ENCODE data around the gene RFTN1.

The RFTN1 gene

DNA sequence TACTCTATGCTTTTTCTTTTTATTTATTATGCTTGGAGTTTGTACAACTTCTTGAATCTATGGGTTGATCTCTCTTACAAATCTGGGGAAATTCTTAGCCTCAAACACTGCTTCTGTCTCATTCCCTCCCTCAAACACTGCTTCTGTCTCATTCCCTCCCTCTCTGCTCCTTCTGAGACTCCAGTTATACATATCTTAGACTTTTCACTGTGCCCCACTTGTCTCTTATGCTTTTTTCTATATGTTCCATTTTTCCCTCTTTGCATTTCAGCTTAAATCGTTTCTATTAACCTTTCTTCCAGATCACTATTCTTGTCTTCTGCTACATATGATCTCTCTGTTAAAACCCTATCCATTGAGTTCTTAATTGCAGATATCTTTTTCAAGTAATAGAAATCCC is 50.4 kb downstream of the RFTN1 start:
- Mint-ChIP-seq H3K27me3 (no peaks in the 10 kb centered on the region), H3K4me1 (peaks cover 56% of the 10 kb centered on the region), H3K36me3 (ENCODE audit: insufficient read depth) (peaks cover 16% of the 10 kb centered on the region), H3K4me3 (no peak overlapping the region), H3K27ac (ENCODE audit: low read depth) (peak overlapping the region; percentile 27), H3K9me3 (no peaks in the 10 kb centered on the region)
- no peak for ATAC-seq (replicated peaks; ENCODE audit: extremely low read depth, poor library complexity, severe bottlenecking)
- no peak for DNase-seq (ENCODE audit: low spot score in 2 of 2)

DNA sequence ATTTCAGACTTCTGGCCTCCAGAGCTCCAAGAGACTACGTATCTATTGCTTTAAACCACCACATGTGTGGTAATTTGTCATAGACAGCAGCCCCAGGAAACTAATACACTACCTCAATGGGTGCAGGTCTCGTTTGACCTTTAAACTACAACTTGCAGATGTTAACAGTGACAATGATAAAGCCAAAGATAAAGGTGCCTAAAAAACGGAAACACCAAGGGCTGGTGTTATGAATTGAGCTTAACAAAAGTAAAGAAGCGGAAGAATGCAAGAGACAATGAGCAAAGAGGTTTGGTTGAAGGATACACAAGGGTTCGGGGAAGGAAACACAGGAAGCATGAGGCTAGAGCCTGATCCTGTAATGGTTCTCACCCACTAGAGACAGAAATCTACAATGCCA is 50.8 kb downstream of the RFTN1 start:
- Mint-ChIP-seq H3K9me3 (no peaks in the 10 kb centered on the region), H3K27me3 (no peaks in the 10 kb centered on the region), H3K27ac (ENCODE audit: low read depth) (peak overlapping the region; percentile 27), H3K36me3 (ENCODE audit: insufficient read depth) (peaks cover 16% of the 10 kb centered on the region), H3K4me1 (peaks cover 56% of the 10 kb centered on the region), H3K4me3 (peak overlapping the region; percentile 3)
- ATAC-seq (replicated peaks; ENCODE audit: extremely low read depth, poor library complexity, severe bottlenecking), result peak; percentile 76
- no peak for DNase-seq (ENCODE audit: low spot score in 2 of 2)

DNA sequence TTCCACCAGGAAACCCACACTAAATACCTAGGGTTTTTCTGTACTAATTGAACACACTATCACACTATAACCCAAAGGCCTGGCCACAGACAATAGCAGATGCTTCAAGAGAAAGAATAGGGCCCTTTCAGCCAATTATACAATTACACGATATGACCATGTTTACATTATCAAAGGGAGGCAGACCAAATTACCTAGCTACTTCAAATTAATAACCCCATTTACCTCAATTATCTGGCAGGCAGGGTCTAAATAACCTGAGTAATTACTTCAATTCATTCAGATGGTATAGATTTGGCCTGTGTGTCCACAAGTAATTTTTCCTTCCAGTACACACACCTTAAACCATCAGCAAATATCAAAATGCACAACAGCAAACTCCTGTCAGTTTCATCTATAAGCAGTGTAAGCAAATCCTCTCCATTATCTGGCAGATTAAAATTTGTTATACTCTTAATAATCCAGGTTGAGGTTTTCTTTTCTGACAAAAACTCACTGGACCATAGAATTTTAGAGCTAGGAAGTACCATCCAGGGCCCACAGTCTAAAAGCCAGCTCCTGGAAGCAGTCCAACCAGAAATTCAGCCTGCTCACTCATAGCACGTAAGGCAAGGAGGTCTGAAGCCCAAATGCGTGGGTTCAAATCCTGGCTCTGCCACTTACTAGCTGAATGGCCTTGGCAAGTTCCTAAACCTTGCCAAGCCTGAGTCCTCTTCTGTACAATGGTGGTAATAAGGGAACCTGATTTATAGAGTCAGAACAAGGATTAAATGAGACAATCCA is 51.8 kb downstream of the RFTN1 start:
- peaks cover 15% of the 10 kb centered on the region for H3K36me3 Mint-ChIP-seq (ENCODE audit: insufficient read depth)
- no peak overlapping the region for H3K4me3 Mint-ChIP-seq
- peak overlapping the region; percentile 27 for H3K27ac Mint-ChIP-seq (ENCODE audit: low read depth)

DNA sequence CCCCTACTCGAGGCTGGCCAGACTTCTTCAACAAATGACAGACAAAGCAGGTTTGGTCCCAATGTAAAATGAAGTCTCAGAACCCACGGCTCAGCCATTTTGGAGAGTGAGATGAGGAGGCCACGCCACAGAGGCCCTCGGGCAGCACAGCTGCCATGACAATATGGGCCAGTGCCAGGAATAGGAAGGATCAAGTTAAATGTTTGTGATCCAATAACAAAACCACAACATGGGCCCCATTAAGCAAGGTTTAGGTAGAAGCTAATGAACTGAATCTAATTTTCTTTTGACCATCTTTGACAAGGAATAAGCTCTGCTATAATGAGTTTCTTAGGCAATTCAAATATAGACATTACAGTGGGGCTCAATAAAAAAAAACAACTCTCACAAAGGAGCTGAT is 52.6 kb downstream of the RFTN1 start:
- H3K27ac Mint-ChIP-seq (ENCODE audit: low read depth), result no peak overlapping the region
- no peak overlapping the region for H3K4me3 Mint-ChIP-seq
- no peaks in the 10 kb centered on the region for H3K27me3 Mint-ChIP-seq
- DNase-seq (ENCODE audit: low spot score in 2 of 2) (no peak), ATAC-seq (replicated peaks; ENCODE audit: extremely low read depth, poor library complexity, severe bottlenecking) (no peak)
- H3K36me3 Mint-ChIP-seq (ENCODE audit: insufficient read depth), result peaks cover 11% of the 10 kb centered on the region
- no peaks in the 10 kb centered on the region for H3K9me3 Mint-ChIP-seq
- peaks cover 44% of the 10 kb centered on the region for H3K4me1 Mint-ChIP-seq

More for the DNA sequence above, 51.8 kb downstream of the RFTN1 start:
- H3K9me3 Mint-ChIP-seq, result no peaks in the 10 kb centered on the region
- H3K27me3 Mint-ChIP-seq, result no peaks in the 10 kb centered on the region
- DNase-seq (ENCODE audit: low spot score in 2 of 2), result no peak
- peaks cover 47% of the 10 kb centered on the region for H3K4me1 Mint-ChIP-seq
- ATAC-seq (replicated peaks; ENCODE audit: extremely low read depth, poor library complexity, severe bottlenecking), result no peak

DNA sequence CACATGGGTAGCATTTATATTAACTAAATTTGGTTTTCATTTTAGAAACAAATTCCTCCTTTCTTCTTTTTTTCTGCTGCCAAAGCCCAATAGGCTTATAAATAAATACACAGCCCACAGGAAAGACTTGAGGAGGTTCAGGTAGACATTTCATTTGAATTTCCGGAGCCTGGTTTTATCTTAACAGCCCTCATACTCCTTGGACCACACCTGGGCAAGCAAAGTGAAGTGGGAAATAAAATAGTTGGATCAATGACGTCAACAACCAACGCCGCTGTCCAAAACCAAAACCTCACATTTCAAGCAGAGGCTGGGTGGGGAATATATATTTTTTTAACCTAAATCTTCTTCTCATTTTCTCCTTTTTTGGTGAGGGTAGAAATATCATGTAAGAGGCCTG is 53.2 kb downstream of the RFTN1 start:
- H3K4me3 Mint-ChIP-seq, result no peak overlapping the region
- no peaks in the 10 kb centered on the region for H3K27me3 Mint-ChIP-seq
- H3K4me1 Mint-ChIP-seq, result peaks cover 44% of the 10 kb centered on the region
- ATAC-seq (replicated peaks; ENCODE audit: extremely low read depth, poor library complexity, severe bottlenecking), result no peak
- H3K9me3 Mint-ChIP-seq, result no peaks in the 10 kb centered on the region
- peaks cover 5% of the 10 kb centered on the region for H3K36me3 Mint-ChIP-seq (ENCODE audit: insufficient read depth)
- H3K27ac Mint-ChIP-seq (ENCODE audit: low read depth), result no peak overlapping the region
- no peak for DNase-seq (ENCODE audit: low spot score in 2 of 2)

DNA sequence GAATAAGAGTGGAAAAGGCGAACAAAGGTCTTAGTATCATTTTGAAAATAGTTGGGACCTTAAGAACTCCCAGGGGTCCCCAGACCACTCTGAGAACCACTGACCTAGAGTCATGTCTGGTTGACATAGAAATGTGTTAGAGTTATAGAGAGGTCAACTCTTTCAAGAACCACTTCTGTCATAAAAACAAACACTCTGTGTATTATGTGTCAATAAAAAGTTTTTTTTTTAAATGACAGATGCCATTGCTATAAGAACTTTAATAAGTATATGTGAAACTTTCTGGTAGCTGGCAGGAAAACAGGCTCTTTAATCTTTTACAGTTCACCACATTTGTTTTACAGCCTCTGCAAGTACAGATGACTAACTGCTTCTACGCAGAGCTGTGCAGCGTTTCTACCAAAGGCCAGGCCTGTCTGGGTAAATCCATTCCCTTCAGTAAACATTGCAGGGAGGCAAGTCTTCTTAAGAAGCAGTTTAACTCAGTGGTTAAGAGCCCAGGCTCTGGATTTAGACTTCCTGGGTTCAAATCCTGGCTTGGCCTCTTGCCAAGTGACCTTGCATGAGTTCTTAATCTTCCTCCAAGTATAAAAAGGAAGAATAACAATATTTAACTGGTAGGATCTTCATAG is 56.6 kb downstream of the RFTN1 start:
- peaks cover 3% of the 10 kb centered on the region for H3K36me3 Mint-ChIP-seq (ENCODE audit: insufficient read depth)
- H3K27ac Mint-ChIP-seq (ENCODE audit: low read depth), result no peak overlapping the region
- H3K9me3 Mint-ChIP-seq, result no peaks in the 10 kb centered on the region
- peaks cover 42% of the 10 kb centered on the region for H3K4me1 Mint-ChIP-seq
- no peaks in the 10 kb centered on the region for H3K27me3 Mint-ChIP-seq
- DNase-seq (ENCODE audit: low spot score in 2 of 2) (no peak), ATAC-seq (replicated peaks; ENCODE audit: extremely low read depth, poor library complexity, severe bottlenecking) (no peak)
- no peak overlapping the region for H3K4me3 Mint-ChIP-seq

DNA sequence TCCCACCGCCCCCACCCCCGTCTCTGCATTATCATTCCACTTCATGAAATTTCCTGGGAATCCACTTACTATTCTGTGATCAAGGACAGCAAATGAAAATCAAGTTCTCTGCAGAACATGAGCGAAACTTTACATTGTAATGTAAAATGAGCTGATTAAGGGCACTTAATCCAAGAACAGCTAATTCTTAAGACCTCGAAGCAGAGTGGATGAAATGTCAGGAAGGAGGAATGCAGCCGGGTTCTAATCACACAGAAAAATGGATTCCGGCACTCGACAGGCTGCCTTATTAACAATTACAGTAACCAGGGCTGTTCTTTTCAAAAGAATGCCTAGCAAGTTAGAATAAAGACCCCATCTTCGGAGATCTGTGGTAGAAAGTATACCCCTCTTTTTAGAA is 57.5 kb downstream of the RFTN1 start:
- peaks cover 49% of the 10 kb centered on the region for H3K4me1 Mint-ChIP-seq
- H3K27ac Mint-ChIP-seq (ENCODE audit: low read depth), result no peak overlapping the region

DNA sequence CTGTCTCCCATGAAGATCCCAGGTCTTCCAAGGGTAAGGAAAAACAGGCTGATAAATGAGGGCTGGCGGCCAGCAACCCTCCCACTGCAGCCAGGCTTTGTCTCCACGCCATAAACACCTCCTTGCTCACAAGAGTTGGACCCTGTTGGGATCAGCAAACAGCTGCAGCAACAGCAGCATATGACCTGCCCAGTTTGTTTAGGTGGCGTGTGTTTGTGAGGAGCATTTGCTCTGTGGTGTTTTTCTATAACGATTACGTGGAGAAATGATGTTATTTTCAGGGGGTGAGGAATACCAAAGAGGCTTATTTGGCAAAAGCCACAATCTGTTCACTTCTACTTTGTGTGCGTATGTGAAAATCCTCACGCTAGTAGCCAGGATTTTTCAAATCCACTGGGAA is 58.5 kb downstream of the RFTN1 start:
- Mint-ChIP-seq H3K36me3 (ENCODE audit: insufficient read depth) (peaks cover 3% of the 10 kb centered on the region), H3K4me1 (peaks cover 53% of the 10 kb centered on the region), H3K4me3 (no peak overlapping the region), H3K27ac (ENCODE audit: low read depth) (no peak overlapping the region), H3K9me3 (no peaks in the 10 kb centered on the region), H3K27me3 (no peaks in the 10 kb centered on the region)
- ATAC-seq (replicated peaks; ENCODE audit: extremely low read depth, poor library complexity, severe bottlenecking) (no peak), DNase-seq (ENCODE audit: low spot score in 2 of 2) (no peak)

More for the DNA sequence above, 57.5 kb downstream of the RFTN1 start:
- ATAC-seq (replicated peaks; ENCODE audit: extremely low read depth, poor library complexity, severe bottlenecking) (no peak), DNase-seq (ENCODE audit: low spot score in 2 of 2) (no peak)
- H3K36me3 Mint-ChIP-seq (ENCODE audit: insufficient read depth), result peaks cover 3% of the 10 kb centered on the region
- no peak overlapping the region for H3K4me3 Mint-ChIP-seq
- H3K27me3 Mint-ChIP-seq, result no peaks in the 10 kb centered on the region
- no peaks in the 10 kb centered on the region for H3K9me3 Mint-ChIP-seq

DNA sequence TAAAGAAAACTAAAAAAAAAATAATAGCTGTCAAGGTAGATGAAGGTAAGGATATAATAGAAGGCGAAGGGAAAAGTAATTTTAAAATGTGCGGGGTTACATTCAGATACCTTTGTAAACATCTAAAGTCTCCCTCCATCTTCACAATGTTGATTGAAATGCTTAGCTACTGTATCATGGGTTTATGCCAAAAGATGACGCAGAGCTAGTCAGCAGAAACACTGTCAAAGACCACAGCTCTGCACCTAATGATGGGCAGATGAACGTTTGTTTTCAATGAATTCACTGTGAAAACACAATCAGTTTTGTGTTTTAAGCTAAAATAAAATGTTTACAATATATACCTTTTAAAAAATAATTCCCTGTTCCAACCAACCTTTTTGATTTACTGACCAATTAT is 61.2 kb downstream of the RFTN1 start:
- DNase-seq (ENCODE audit: low spot score in 2 of 2), result no peak
- Mint-ChIP-seq H3K27me3 (no peaks in the 10 kb centered on the region), H3K4me3 (no peak overlapping the region), H3K27ac (ENCODE audit: low read depth) (no peak overlapping the region), H3K9me3 (no peaks in the 10 kb centered on the region), H3K36me3 (ENCODE audit: insufficient read depth) (peaks cover 5% of the 10 kb centered on the region), H3K4me1 (peaks cover 57% of the 10 kb centered on the region)
- ATAC-seq (replicated peaks; ENCODE audit: extremely low read depth, poor library complexity, severe bottlenecking), result no peak

DNA sequence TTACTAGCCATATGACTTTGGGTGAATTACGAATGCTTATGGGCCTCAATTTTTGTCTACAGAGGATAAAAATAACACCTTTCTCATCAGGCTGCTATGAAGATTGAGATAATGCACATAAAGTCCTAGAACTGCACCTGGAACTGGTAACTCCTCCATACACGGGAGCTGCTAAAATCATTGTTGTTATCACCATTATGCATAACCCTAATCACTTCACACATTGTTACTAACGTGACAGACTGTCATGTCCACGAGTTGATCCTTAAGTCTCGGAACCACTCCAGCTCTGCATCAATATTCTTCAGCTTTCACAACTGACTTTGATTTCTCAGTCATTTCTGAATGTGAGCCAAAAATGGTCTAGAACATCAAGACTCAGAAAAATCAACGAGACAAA is 64.1 kb downstream of the RFTN1 start:
- Mint-ChIP-seq H3K4me1 (peaks cover 47% of the 10 kb centered on the region), H3K4me3 (no peak overlapping the region), H3K36me3 (ENCODE audit: insufficient read depth) (peaks cover 6% of the 10 kb centered on the region), H3K27me3 (no peaks in the 10 kb centered on the region), H3K27ac (ENCODE audit: low read depth) (no peak overlapping the region), H3K9me3 (no peaks in the 10 kb centered on the region)
- ATAC-seq (replicated peaks; ENCODE audit: extremely low read depth, poor library complexity, severe bottlenecking) (no peak), DNase-seq (ENCODE audit: low spot score in 2 of 2) (no peak)

DNA sequence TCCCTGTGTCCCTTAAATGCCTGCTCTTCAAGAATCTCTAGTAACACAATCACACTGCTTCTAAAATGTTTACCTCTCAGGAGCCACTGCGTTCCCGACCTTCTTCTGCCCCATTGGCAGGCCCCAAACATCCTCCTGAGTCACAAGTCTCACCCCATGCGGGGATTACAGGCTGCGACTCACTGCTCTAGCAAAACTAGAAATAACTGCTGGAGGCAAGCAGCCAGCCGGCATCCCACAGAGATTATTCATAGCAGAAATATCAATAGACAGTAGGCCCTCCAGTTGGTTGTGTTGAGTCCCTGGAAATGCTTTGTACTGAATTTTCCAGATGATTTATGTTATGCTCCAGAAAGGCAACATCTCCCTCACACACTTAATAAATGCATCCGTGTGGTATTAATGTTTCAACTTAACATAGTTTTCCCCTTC is 64.8 kb downstream of the RFTN1 start:
- peaks cover 40% of the 10 kb centered on the region for H3K4me1 Mint-ChIP-seq
- H3K36me3 Mint-ChIP-seq (ENCODE audit: insufficient read depth), result peaks cover 5% of the 10 kb centered on the region
- peak overlapping the region; percentile 30 for H3K27ac Mint-ChIP-seq (ENCODE audit: low read depth)

DNA sequence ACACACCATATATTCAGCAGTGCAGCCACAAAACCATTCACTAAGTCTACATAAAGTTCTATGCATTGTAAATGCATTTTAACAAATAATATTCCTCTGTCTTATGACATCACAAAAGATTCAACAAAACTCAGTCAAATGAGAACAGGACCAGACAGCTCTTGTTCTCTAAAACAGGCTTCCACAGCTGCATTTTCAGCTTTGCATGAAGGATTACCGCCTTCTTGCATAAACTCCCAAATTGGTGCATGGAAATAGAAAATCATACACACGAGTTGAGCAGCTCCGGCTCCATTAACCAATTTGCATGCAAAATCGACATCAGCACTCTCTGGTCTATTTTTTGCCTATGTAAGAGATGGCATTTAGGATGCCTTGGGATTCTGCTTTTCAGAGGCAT is 66.4 kb downstream of the RFTN1 start:
- H3K27ac Mint-ChIP-seq (ENCODE audit: low read depth), result no peak overlapping the region
- H3K4me1 Mint-ChIP-seq, result peaks cover 45% of the 10 kb centered on the region
- H3K36me3 Mint-ChIP-seq (ENCODE audit: insufficient read depth), result peaks cover 3% of the 10 kb centered on the region
- no peak for DNase-seq (ENCODE audit: low spot score in 2 of 2)
- no peak for ATAC-seq (replicated peaks; ENCODE audit: extremely low read depth, poor library complexity, severe bottlenecking)
- H3K9me3 Mint-ChIP-seq, result no peaks in the 10 kb centered on the region
- no peak overlapping the region for H3K4me3 Mint-ChIP-seq
- no peaks in the 10 kb centered on the region for H3K27me3 Mint-ChIP-seq

More for the DNA sequence above, 64.8 kb downstream of the RFTN1 start:
- no peaks in the 10 kb centered on the region for H3K27me3 Mint-ChIP-seq
- no peaks in the 10 kb centered on the region for H3K9me3 Mint-ChIP-seq
- DNase-seq (ENCODE audit: low spot score in 2 of 2) (no peak), ATAC-seq (replicated peaks; ENCODE audit: extremely low read depth, poor library complexity, severe bottlenecking) (no peak)
- no peak overlapping the region for H3K4me3 Mint-ChIP-seq

DNA sequence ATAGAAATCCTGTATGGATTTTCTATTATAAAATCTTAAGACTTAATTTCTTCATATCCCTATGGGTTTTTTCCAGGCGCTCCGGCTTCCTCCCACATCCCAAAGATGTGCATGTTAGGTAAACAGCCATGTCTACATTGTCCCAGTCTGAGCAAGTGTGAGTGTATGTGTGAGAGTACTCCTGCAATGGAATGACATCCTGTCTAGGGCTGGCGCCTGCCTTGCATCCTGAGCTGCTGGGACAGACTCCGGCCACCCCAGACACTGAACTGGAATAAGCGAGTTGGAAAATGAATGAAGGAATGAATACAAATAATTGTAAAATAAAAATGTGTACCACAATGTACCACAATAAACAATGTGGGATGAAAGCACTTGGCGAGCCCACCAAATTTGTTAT is 69.2 kb downstream of the RFTN1 start:
- Mint-ChIP-seq H3K27ac (ENCODE audit: low read depth) (no peak overlapping the region), H3K9me3 (no peaks in the 10 kb centered on the region), H3K4me1 (peaks cover 31% of the 10 kb centered on the region), H3K27me3 (no peaks in the 10 kb centered on the region), H3K36me3 (ENCODE audit: insufficient read depth) (peaks cover 3% of the 10 kb centered on the region), H3K4me3 (no peak overlapping the region)
- DNase-seq (ENCODE audit: low spot score in 2 of 2) (no peak), ATAC-seq (replicated peaks; ENCODE audit: extremely low read depth, poor library complexity, severe bottlenecking) (no peak)
